ENCODE results near the gene LRRC3. TPM values are rescaled to one million over a fixed set of nuclear protein-coding genes. Genes with fewer than 3 reads are reported as not detected.
A peak's percentile ranks its signal among the peaks of the same experiment; 100 is the strongest.

Gene LRRC3
- total RNA-seq, 4 donors from 2014 or later: 1.7 to 6.6 (median 2.2) TPM

- H3K36me3 ChIP-seq: no peaks in the 10 kb centered on the region
- peak in 3 of 6 experiments; percentile 7 to 35 (median 34) for TF ChIP-seq CTCF (IDR thresholded peaks at IDR 0.05)
- TF ChIP-seq POLR2A (IDR thresholded peaks at IDR 0.05): no peak
- no peak for DNase-seq
- H3K4me3 ChIP-seq: no peak overlapping the region
- no peak overlapping the region for H3K27ac ChIP-seq
- H3K9me3 ChIP-seq: peaks cover 0 to 3% (median 0%) of the 10 kb centered on the region in 4 donors
- H3K4me1 ChIP-seq: no peaks in the 10 kb centered on the region
- no peaks in the 10 kb centered on the region for H3K27me3 ChIP-seq
Observed at GRCh38 chr21:44487831-44488230, 32.5 kb downstream of the LRRC3 start.

- Histone ChIP-seq H3K36me3 (no peaks in the 10 kb centered on the region), H3K4me1 (no peaks in the 10 kb centered on the region), H3K9me3 (peaks cover 0 to 11% (median 0%) of the 10 kb centered on the region in 4 donors), H3K4me3 (no peak overlapping the region), H3K27me3 (no peaks in the 10 kb centered on the region), H3K27ac (no peak overlapping the region)
- DNase-seq: no peak
- TF ChIP-seq POLR2A (IDR thresholded peaks at IDR 0.05): no peak
- no peak for TF ChIP-seq CTCF (IDR thresholded peaks at IDR 0.05)
Observed at GRCh38 chr21:44489962-44490361, 34.7 kb downstream of the LRRC3 start.

DNA sequence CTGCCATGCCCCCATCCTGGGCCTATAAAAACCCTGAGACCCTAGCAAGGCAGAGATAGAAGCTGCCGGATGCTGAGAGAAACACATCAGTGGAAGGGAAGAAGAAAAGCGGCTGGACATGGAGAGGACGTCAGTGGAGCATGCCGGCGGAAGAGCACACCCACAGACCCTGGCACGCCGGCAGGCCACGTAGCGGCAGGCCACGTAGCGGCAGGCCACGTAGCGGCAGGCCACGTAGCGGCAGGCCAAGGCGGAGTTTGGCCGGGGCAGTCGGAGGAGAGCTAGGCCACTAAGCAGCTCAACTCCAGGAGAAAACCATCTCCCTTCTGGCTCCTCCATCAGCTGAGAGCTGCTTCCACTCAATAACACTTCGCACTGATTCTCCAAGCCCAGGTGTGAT lies 35.1 kb downstream of the LRRC3 start:
- peaks cover 0 to 11% (median 0%) of the 10 kb centered on the region in 4 donors for H3K9me3 ChIP-seq
- DNase-seq: no peak
- H3K27me3 ChIP-seq: no peaks in the 10 kb centered on the region
- no peak overlapping the region for H3K4me3 ChIP-seq
- H3K4me1 ChIP-seq: no peaks in the 10 kb centered on the region
- H3K27ac ChIP-seq: no peak overlapping the region
- no peak for TF ChIP-seq CTCF (IDR thresholded peaks at IDR 0.05)
- no peaks in the 10 kb centered on the region for H3K36me3 ChIP-seq

DNA sequence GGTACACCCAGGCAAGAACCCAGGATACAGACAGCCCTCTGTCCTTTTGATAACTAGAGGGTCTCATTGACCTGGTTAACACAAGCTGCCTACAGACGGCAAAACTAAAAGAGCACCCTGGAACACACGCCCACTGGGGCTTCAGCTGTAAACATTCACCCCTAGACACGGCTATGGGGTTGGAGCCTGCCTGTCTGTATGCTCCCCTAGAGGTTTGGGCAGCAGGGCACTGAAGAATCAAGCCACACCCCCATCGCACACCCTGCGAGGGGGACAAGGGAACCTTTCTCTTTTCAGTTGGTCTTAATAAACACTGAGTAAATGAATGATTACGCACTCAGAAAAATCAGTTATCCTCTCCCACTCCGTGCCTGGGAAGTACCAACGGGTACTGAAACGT lies 35.5 kb downstream of the LRRC3 start:
- DNase-seq: no peak
- no peaks in the 10 kb centered on the region for H3K36me3 ChIP-seq
- H3K4me3 ChIP-seq: no peak overlapping the region
- H3K9me3 ChIP-seq: peaks cover 0 to 11% (median 0%) of the 10 kb centered on the region in 4 donors
- H3K4me1 ChIP-seq: no peaks in the 10 kb centered on the region
- no peak overlapping the region for H3K27ac ChIP-seq
- no peaks in the 10 kb centered on the region for H3K27me3 ChIP-seq
- no peak for TF ChIP-seq CTCF (IDR thresholded peaks at IDR 0.05)
- TF ChIP-seq POLR2A (IDR thresholded peaks at IDR 0.05): no peak

- Histone ChIP-seq H3K27ac (no peak overlapping the region), H3K36me3 (no peaks in the 10 kb centered on the region), H3K9me3 (peaks cover 0 to 11% (median 0%) of the 10 kb centered on the region in 4 donors), H3K27me3 (no peaks in the 10 kb centered on the region), H3K4me1 (no peaks in the 10 kb centered on the region), H3K4me3 (no peak overlapping the region)
- no peak for TF ChIP-seq POLR2A (IDR thresholded peaks at IDR 0.05)
- TF ChIP-seq CTCF (IDR thresholded peaks at IDR 0.05): no peak
- no peak for DNase-seq
Observed at GRCh38 chr21:44492567-44493385, 37.5 kb downstream of the LRRC3 start.

All from Peyer's patch (tissue), 4 donors.